MM.1S (cell line): ENCODE measurements around the gene BRD9.

Source experiments
- EZH2phosphoT487 ChIP-seq: fragments of 300-600 bp; sonication (generic); IDR thresholded peaks from 2 replicates; pipeline ENCODE4 v1.6.1; 2018; ENCODE audit warnings: antibody characterized with exemption, low read length
- TF ChIP-seq, protein P1 (sequence below): fragments of 300-600 bp; sonication (generic); IDR thresholded peaks from 2 replicates; pipeline ENCODE4 v1.5.1; 2016; ENCODE audit warnings: antibody characterized with exemption, low read length, mixed read lengths

DNA sequence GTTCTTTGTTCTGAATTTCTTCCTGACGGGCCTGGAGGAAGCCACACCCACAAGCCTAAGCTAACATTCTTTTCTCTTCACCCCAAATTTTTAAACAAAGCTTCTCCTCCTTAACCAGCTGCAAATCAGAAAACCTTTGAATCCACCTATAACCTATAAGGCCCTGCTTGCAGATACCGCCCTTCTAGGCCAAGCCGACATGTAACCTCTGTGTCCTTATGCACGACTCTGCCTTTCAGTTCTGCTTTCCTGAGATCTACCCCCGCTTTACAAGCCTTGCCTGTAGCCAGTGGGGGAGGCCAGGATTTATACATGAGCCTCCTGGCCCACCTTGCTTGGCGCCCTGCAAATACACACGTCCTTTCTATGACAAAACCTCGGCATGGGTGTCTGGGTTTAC lies 19.3 kb downstream of the BRD9 start:
- no peak for TF ChIP-seq EZH2phosphoT487
- TF ChIP-seq, protein P1, sequence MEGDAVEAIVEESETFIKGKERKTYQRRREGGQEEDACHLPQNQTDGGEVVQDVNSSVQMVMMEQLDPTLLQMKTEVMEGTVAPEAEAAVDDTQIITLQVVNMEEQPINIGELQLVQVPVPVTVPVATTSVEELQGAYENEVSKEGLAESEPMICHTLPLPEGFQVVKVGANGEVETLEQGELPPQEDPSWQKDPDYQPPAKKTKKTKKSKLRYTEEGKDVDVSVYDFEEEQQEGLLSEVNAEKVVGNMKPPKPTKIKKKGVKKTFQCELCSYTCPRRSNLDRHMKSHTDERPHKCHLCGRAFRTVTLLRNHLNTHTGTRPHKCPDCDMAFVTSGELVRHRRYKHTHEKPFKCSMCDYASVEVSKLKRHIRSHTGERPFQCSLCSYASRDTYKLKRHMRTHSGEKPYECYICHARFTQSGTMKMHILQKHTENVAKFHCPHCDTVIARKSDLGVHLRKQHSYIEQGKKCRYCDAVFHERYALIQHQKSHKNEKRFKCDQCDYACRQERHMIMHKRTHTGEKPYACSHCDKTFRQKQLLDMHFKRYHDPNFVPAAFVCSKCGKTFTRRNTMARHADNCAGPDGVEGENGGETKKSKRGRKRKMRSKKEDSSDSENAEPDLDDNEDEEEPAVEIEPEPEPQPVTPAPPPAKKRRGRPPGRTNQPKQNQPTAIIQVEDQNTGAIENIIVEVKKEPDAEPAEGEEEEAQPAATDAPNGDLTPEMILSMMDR, result no peak
